DND-41 (cell line): ENCODE measurements around the gene POLN.

Experiments used
- ATAC-seq: fragments of 200-7000 bp; cut with Tn5 transposase; 3 replicates; pipeline ENCODE4 v1.9.1; 2021; ENCODE audit warnings: low read depth; ENCODE audit not compliant: insufficient read depth
- DNase-seq: peaks from one replicate; pipeline ENCODE4 v3.0.0-alpha.2; 2020
- H2AFZ ChIP-seq: 2 replicates; pipeline ENCODE4 v1.6.0; 2012; ENCODE audit warnings: low read depth, low read length
- H3K27ac ChIP-seq: 2 replicates; pipeline ENCODE4 v1.5.1; 2012; ENCODE audit warnings: low read length, inconsistent platforms
- H3K27me3 ChIP-seq: fragments of 200-600 bp; sonication (generic); 2 replicates; pipeline ENCODE4 v1.6.0; 2012; ENCODE audit warnings: low read length, mild to moderate bottlenecking, inconsistent platforms; ENCODE audit not compliant: insufficient read depth, poor library complexity
- H3K36me3 ChIP-seq: 2 replicates; pipeline ENCODE4 v1.5.1; 2012; ENCODE audit warnings: low read length, inconsistent platforms; ENCODE audit not compliant: insufficient read depth
- H3K4me1 ChIP-seq: 2 replicates; pipeline ENCODE4 v1.5.1; 2012; ENCODE audit warnings: mild to moderate bottlenecking, low read length; ENCODE audit not compliant: insufficient read depth
- H3K4me2 ChIP-seq: 2 replicates; pipeline ENCODE4 v1.6.0; 2012; ENCODE audit warnings: mild to moderate bottlenecking, moderate library complexity, low read length, inconsistent platforms; ENCODE audit not compliant: insufficient read depth
- H3K4me3 ChIP-seq, 2 experiments: fragments of 200-600 bp in 1 of 2; shearing (Covaris generic) in 1 of 2; 2 replicates each; pipeline ENCODE4 v1.5.1; 2012 to 2016; ENCODE audit warnings: inconsistent platforms in 2 of 2, low read length in 2 of 2, mild to moderate bottlenecking in 2 of 2, low read depth in 1 of 2, moderate library complexity in 1 of 2
- H3K79me2 ChIP-seq: 2 replicates; pipeline ENCODE4 v1.6.0; 2012; ENCODE audit warnings: low read length, inconsistent platforms; ENCODE audit not compliant: insufficient read depth
- H3K9ac ChIP-seq: 2 replicates; pipeline ENCODE4 v1.6.0; 2012; ENCODE audit warnings: low read depth, mild to moderate bottlenecking, inconsistent platforms, low read length, moderate library complexity
- H3K9me3 ChIP-seq: 2 replicates; pipeline ENCODE4 v1.5.1; 2012; ENCODE audit warnings: low read length, moderate library complexity, mild to moderate bottlenecking, inconsistent platforms; ENCODE audit not compliant: insufficient read depth, severe bottlenecking
- H4K20me1 ChIP-seq: 2 replicates; pipeline ENCODE4 v1.6.0; 2012; ENCODE audit warnings: low read length; ENCODE audit not compliant: insufficient read depth
- CTCF ChIP-seq: IDR thresholded peaks from 2 replicates; pipeline ENCODE4 v1.5.1; 2012; ENCODE audit warnings: borderline replicate concordance, low read length, moderate library complexity, mild to moderate bottlenecking; ENCODE audit not compliant: poor library complexity, severe bottlenecking; ENCODE audit errors: extremely low read depth
- EZH2 ChIP-seq: IDR thresholded peaks from 3 replicates; pipeline ENCODE4 v1.6.1; 2012; ENCODE audit warnings: borderline replicate concordance, low read depth, mild to moderate bottlenecking, moderate library complexity, low read length, inconsistent platforms; ENCODE audit not compliant: severe bottlenecking

Gene POLN

DNA sequence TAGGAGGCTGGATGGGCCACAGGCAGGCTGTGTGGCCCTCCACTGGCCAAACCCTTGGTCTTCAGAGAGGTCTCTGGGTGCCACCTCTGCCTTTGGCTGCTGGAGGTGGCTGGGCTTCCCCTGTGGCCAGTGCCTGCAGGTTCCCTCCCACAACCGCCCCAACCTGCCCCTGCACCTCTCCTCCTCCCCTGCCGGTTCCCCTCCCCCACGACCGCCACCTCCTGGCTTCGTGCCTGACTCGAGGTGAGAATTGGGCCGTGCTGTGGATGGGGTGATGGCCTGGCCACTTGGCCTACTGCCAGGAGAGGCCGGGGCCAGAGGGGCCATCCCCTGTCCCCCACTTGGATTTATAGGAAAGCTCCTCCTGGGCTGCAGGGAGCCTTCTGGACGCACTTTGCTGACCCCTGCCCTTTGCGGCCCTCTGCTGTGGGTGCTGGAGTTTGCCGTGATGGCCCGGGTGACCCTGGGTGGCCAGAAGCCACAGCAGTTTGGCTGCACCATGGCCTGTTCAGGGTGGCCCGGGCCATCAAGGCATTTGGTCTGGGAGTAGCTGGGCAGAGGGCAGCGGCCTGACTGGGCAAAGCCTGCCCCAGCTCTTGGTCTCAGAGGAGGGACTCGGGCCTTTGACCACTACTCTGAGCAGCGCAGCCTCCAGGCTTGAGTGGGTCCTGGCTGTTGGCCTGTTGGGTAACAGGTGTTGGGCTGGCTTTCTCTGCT, 179.0 kb downstream of the POLN start:
- no peak overlapping the region for H3K4me2 ChIP-seq
- no peaks in the 10 kb centered on the region for H3K9me3 ChIP-seq
- H2AFZ ChIP-seq, result no peak overlapping the region
- no peak overlapping the region for H3K27ac ChIP-seq
- no peaks in the 10 kb centered on the region for H3K36me3 ChIP-seq
- ATAC-seq, result no peak
- H3K9ac ChIP-seq, result no peak overlapping the region
- TF ChIP-seq EZH2 (no peak), CTCF (no peak)
- H3K4me3 ChIP-seq, result no peak overlapping the region
- peaks cover 7% of the 10 kb centered on the region for H3K27me3 ChIP-seq
- no peaks in the 10 kb centered on the region for H3K4me1 ChIP-seq
- no peaks in the 10 kb centered on the region; the same call in 1 of the 2 replicates for H4K20me1 ChIP-seq
- no peaks in the 10 kb centered on the region for H3K79me2 ChIP-seq
- no peak for DNase-seq

DNA sequence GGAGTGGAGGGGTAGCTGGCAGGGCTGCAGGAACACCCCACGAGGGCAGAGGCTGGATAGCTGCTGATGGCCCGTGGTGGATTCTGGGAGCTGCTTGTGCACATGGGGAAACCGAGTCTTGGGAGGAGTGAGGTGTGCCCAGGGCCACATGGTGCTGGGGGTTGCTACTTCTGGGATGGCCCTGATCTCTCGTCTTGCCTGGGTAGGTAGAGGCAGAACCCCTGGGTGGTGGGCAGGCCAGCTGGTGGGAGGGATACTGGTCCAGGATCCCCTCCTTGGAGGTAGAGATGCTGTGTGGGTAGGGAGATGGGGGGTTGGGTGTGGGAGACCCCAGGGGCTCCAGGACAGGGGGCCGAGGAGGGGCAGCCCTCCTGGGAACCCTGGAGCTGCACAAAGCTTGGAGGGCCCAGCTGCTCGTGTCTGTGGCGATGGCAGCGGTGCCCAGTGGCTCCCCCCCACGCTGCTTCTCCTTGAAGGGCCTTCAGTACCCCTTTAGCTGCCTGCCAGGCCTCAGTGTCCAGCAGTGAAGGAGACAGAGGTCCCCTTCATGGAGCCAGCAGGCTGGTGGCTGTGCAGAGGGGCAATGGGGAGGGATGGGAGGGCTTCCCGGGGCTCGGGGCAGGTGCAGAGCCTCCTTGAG, 179.6 kb downstream of the POLN start:
- no peaks in the 10 kb centered on the region for H3K36me3 ChIP-seq
- ATAC-seq (no peak), DNase-seq (no peak)
- H3K4me1 ChIP-seq, result no peaks in the 10 kb centered on the region
- H2AFZ ChIP-seq, result no peak overlapping the region
- no peaks in the 10 kb centered on the region for H3K79me2 ChIP-seq
- H3K9ac ChIP-seq, result no peak overlapping the region
- TF ChIP-seq EZH2, result no peak
- TF ChIP-seq CTCF, result no peak
- no peaks in the 10 kb centered on the region for H3K9me3 ChIP-seq
- no peak overlapping the region for H3K4me3 ChIP-seq
- no peak overlapping the region for H3K27ac ChIP-seq
- no peak overlapping the region for H3K4me2 ChIP-seq
- peaks cover 13% of the 10 kb centered on the region for H3K27me3 ChIP-seq
- no peaks in the 10 kb centered on the region for H4K20me1 ChIP-seq

GRCh38 chr4:2061186-2062131, 180.5 kb downstream of the POLN start:
- Histone ChIP-seq H3K9me3 (no peaks in the 10 kb centered on the region), H3K4me3 (no peak overlapping the region), H3K36me3 (no peaks in the 10 kb centered on the region), H3K4me2 (no peak overlapping the region), H2AFZ (no peak overlapping the region), H4K20me1 (no peaks in the 10 kb centered on the region), H3K27me3 (peaks cover 20% of the 10 kb centered on the region), H3K27ac (no peak overlapping the region), H3K9ac (no peak overlapping the region), H3K79me2 (no peaks in the 10 kb centered on the region), H3K4me1 (no peaks in the 10 kb centered on the region)
- no peak for DNase-seq
- no peak for TF ChIP-seq CTCF
- TF ChIP-seq EZH2, result no peak
- no peak for ATAC-seq
